Measurements from ENCODE around the gene CDH23. TPM values are rescaled to one million over a fixed set of nuclear protein-coding genes. Genes with fewer than 3 reads are reported as not detected.

The CDH23 gene
- total RNA-seq, 1 experiment from 2014 or later, result 7.8 TPM

GRCh38 chr10:71700731-71701368 lies 304.1 kb downstream of the CDH23 start:
- intact Hi-C loops (cut with micrococcal nuclease; ENCODE audit: unreplicated experiment), result no loop called here
- H3K27ac ChIP-seq, result no peak overlapping the region
- BruUV-seq (replicated peaks), result no TSS peak

GRCh38 chr10:71701496-71702132 lies 304.9 kb downstream of the CDH23 start:
- Histone ChIP-seq H3F3A (ENCODE audit: insufficient read depth, low read depth) (peaks cover 6% of the 10 kb centered on the region; the same call in 1 of the 2 replicates), H3K36me3 (ENCODE audit: low read depth) (no peaks in the 10 kb centered on the region), H3K9me3 (ENCODE audit: insufficient read depth, low read depth) (no peaks in the 10 kb centered on the region), H2AFZ (no peak overlapping the region), H4K20me1 (ENCODE audit: insufficient read depth) (no peaks in the 10 kb centered on the region), H3K4me1 (replicated peaks; ENCODE audit: insufficient read depth) (peaks cover 10% of the 10 kb centered on the region; the same call in 1 of the 2 replicates), H3K9me2 (ENCODE audit: insufficient read depth) (no peaks in the 10 kb centered on the region), H3K27ac (no peak overlapping the region), H3K4me3 (no peak overlapping the region), H3K79me2 (ENCODE audit: low read depth) (no peaks in the 10 kb centered on the region), H3K27me3 (ENCODE audit: insufficient read depth, low read depth) (no peaks in the 10 kb centered on the region), H3K4me2 (no peak overlapping the region)
- TF ChIP-seq, protein P1, sequence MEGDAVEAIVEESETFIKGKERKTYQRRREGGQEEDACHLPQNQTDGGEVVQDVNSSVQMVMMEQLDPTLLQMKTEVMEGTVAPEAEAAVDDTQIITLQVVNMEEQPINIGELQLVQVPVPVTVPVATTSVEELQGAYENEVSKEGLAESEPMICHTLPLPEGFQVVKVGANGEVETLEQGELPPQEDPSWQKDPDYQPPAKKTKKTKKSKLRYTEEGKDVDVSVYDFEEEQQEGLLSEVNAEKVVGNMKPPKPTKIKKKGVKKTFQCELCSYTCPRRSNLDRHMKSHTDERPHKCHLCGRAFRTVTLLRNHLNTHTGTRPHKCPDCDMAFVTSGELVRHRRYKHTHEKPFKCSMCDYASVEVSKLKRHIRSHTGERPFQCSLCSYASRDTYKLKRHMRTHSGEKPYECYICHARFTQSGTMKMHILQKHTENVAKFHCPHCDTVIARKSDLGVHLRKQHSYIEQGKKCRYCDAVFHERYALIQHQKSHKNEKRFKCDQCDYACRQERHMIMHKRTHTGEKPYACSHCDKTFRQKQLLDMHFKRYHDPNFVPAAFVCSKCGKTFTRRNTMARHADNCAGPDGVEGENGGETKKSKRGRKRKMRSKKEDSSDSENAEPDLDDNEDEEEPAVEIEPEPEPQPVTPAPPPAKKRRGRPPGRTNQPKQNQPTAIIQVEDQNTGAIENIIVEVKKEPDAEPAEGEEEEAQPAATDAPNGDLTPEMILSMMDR (conservative IDR thresholded peaks at IDR 0.05), result no peak
- no peak for TF ChIP-seq EZH2 (IDR thresholded peaks at IDR 0.05; ENCODE audit: low read depth)
- no peak for DNase-seq
- BruUV-seq (replicated peaks), result no TSS peak
- intact Hi-C loops (cut with micrococcal nuclease; ENCODE audit: unreplicated experiment), result no loop called here
- ChIA-PET POLR2A (ENCODE audit: unreplicated experiment) (no interaction called here), CTCF (no interaction called here)

More at GRCh38 chr10:71700731-71701368, 304.1 kb downstream of the CDH23 start:
- Histone ChIP-seq H3K9me2 (ENCODE audit: insufficient read depth) (no peaks in the 10 kb centered on the region), H3F3A (ENCODE audit: insufficient read depth, low read depth) (peaks cover 6% of the 10 kb centered on the region; the same call in 1 of the 2 replicates), H4K20me1 (ENCODE audit: insufficient read depth) (no peaks in the 10 kb centered on the region), H3K4me1 (replicated peaks; ENCODE audit: insufficient read depth) (peaks cover 10% of the 10 kb centered on the region; the same call in 1 of the 2 replicates), H3K4me3 (no peak overlapping the region), H3K4me2 (no peak overlapping the region), H3K27me3 (ENCODE audit: insufficient read depth, low read depth) (no peaks in the 10 kb centered on the region), H3K36me3 (ENCODE audit: low read depth) (no peaks in the 10 kb centered on the region), H2AFZ (no peak overlapping the region), H3K9me3 (ENCODE audit: insufficient read depth, low read depth) (no peaks in the 10 kb centered on the region), H3K79me2 (ENCODE audit: low read depth) (no peaks in the 10 kb centered on the region)
- TF ChIP-seq, protein P1 (conservative IDR thresholded peaks at IDR 0.05), result no peak
- no peak for TF ChIP-seq EZH2 (IDR thresholded peaks at IDR 0.05; ENCODE audit: low read depth)
- ChIA-PET CTCF (interaction anchor here (0.7 kb wide), 1 partner anchor 59 kb away, joined by 3 read pairs; no protein-coding TSS in a partner anchor), POLR2A (ENCODE audit: unreplicated experiment) (no interaction called here)
- DNase-seq, result no peak

GRCh38 chr10:71703577-71703976 lies 306.9 kb downstream of the CDH23 start:
- POLR2A ChIA-PET (ENCODE audit: unreplicated experiment), result no interaction called here
- no TSS peak for BruUV-seq (replicated peaks)

More at GRCh38 chr10:71703577-71703976, 306.9 kb downstream of the CDH23 start:
- Histone ChIP-seq H3F3A (ENCODE audit: insufficient read depth, low read depth) (peaks cover 5% of the 10 kb centered on the region; the same call in 1 of the 2 replicates), H3K4me1 (replicated peaks; ENCODE audit: insufficient read depth) (peaks cover 1% of the 10 kb centered on the region; the same call in 1 of the 2 replicates), H3K9me3 (ENCODE audit: insufficient read depth, low read depth) (no peaks in the 10 kb centered on the region), H4K20me1 (ENCODE audit: insufficient read depth) (no peaks in the 10 kb centered on the region), H3K27ac (no peak overlapping the region), H2AFZ (no peak overlapping the region), H3K79me2 (ENCODE audit: low read depth) (no peaks in the 10 kb centered on the region), H3K9me2 (ENCODE audit: insufficient read depth) (no peaks in the 10 kb centered on the region), H3K27me3 (ENCODE audit: insufficient read depth, low read depth) (no peaks in the 10 kb centered on the region), H3K36me3 (ENCODE audit: low read depth) (no peaks in the 10 kb centered on the region), H3K4me3 (no peak overlapping the region), H3K4me2 (no peak overlapping the region)
- CTCF ChIA-PET, result no interaction called here
- intact Hi-C loops (cut with micrococcal nuclease; ENCODE audit: unreplicated experiment), result no loop called here
- DNase-seq, result no peak
- TF ChIP-seq EZH2 (IDR thresholded peaks at IDR 0.05; ENCODE audit: low read depth), result no peak
- TF ChIP-seq, protein P1 (conservative IDR thresholded peaks at IDR 0.05), result no peak
